Heart left ventricle (tissue), 16 donors: ENCODE results near the gene FOXA2. TPM values are rescaled to one million over a fixed set of nuclear protein-coding genes. Genes with fewer than 3 reads are reported as not detected.

Source experiments
- ATAC-seq, 4 donors: fragments of 200-7000 bp; cut with Tn5 transposase; one replicate each; pipeline ENCODE4 v1.9.1; 2020 to 2022; ENCODE audit warnings: moderate library complexity in 4 of 4, mild to moderate bottlenecking in 3 of 4, moderate number of reproducible peaks in 1 of 4
- DNase-seq, 5 donors: peaks; one replicate each; pipeline ENCODE4 v3.0.0-alpha.2; 2020
- H3K27ac ChIP-seq, 12 donors: fragments of 200-600 bp; sonication (generic) in 4 of 12; one replicate each; pipeline versions ENCODE4 v1.5.0 to v1.8.0; 2016 to 2022; ENCODE audit warnings: mild to moderate bottlenecking in 2 of 12
- H3K27me3 ChIP-seq, 9 donors: fragments of 200-600 bp; sonication (generic) in 2 of 9; one replicate each; pipeline versions ENCODE4 v1.5.1 to v1.8.0; 2016 to 2022; ENCODE audit warnings: mild to moderate bottlenecking in 3 of 9
- H3K36me3 ChIP-seq, 9 donors: fragments of 200-600 bp; sonication (generic) in 2 of 9; one replicate each; pipeline versions ENCODE4 v1.5.0 to v1.8.0; 2018 to 2022; ENCODE audit warnings: mild to moderate bottlenecking in 2 of 9
- H3K4me1 ChIP-seq, 12 donors: fragments of 200-600 bp; sonication (generic) in 4 of 12; one replicate each; pipeline versions ENCODE4 v1.5.0 to v1.8.0; 2016 to 2022; ENCODE audit warnings: mild to moderate bottlenecking in 3 of 12
- H3K4me3 ChIP-seq, 12 donors: fragments of 200-600 bp; sonication (generic) in 4 of 12; one replicate each; pipeline versions ENCODE4 v1.5.0 to v1.8.0; 2017 to 2022; ENCODE audit warnings: mild to moderate bottlenecking in 9 of 12, moderate library complexity in 4 of 12
- H3K9me3 ChIP-seq, 12 donors: fragments of 200-600 bp; sonication (generic) in 4 of 12; one replicate each; pipeline versions ENCODE4 v1.5.0 to v1.8.0; 2016 to 2022; ENCODE audit warnings: mild to moderate bottlenecking in 1 of 12
- POLR2A ChIP-seq, 2 donors: fragments of 450-650 bp; IDR thresholded peaks; one replicate each; pipeline ENCODE4 v1.6.1; 2017; ENCODE audit warnings: antibody characterized with exemption in 2 of 2, mild to moderate bottlenecking in 2 of 2, moderate library complexity in 2 of 2
- WGBS, 4 donors: extraction: QIAGEN DNeasy Blood & Tissue Kit in 2 of 4; methylation state at CpG; one replicate each; pipeline versions ENCODE4 v1.1.5 to v1.1.7; 2013 to 2018; 5-methylcytosine and 5-hydroxymethylcytosine counted together
- intact Hi-C, 10 donors: fragments of 100-400 bp; cut with DNase I; formaldehyde crosslinking; loops; one replicate each; pipeline versions ENCODE4 v1.11.1 to v1.14.2; 2022
- long read RNA-seq, 3 donors: library from polyadenylated mRNA; unstranded; transcript quantifications; one replicate each; pipeline ENCODE4 v2.0.0, GENCODE V29; 2020 to 2021
- polyA plus RNA-seq, 2 donors: library from polyadenylated mRNA; stranded (reverse); fragments of 200-250 nt; gene quantifications; one replicate each; pipeline ENCODE4 v1.2.3, GENCODE V29; 2013
- total RNA-seq, 9 donors: library from RNA; depleted of rRNA in 2 of 9; stranded (reverse); fragments of >200 nt in 2 of 9; fragmentation: NEBNext Ultra II Directional in 3 of 9; extraction: Animal tissue kit (Norgen Biotek cat#: 25700) in 3 of 9; gene quantifications; one replicate each; pipeline versions ENCODE4 v1.1.0 to v1.2.4, GENCODE V29; 2016 to 2023
- TF ChIP-seq, protein P1 (sequence below), 12 donors: fragments of 200-600 bp; sonication (generic) in 4 of 12; IDR thresholded peaks; one replicate each; pipeline versions ENCODE4 v1.5.0 to v1.8.0; 2018 to 2022; ENCODE audit warnings: antibody characterized with exemption in 12 of 12, mild to moderate bottlenecking in 5 of 12
- donor health status: ischemic (EF 13 %, LVEDD 7.1; RV severe dilation, severe dysfunction).
- donor health status: healthy with polysubstance abuse.
- donor health status: DM: no; HTN: yes; CAD: no.
- donor health status: DM: no; HTN: no; CAD: no.
- donor health status: ischemic (EF 25% LVEDD 6.9; RV normal size, moderate dysfunction).
- donor health status: ischemic (EF 25% LVEDD 5.7; RV mildly dilated, moderate dysfunction).
- donor health status: healthy.
- donor health status: DM: yes; HTN: yes; CAD: no.
- donor health status: ischemic (EF 35%, LVEDD 5.7; RV mildly dilated, moderate dysfunction).
- donor health status: nonischemic (EF 11% LVEDD 7.7; RV severe dilation, severe dysfunction).
- donor health status: DM: yes; HTN: yes; CAD: no.
- donor health status: PGD.
- donor health status: ischemic (EF 29% LVEDD 5.4; RV normal size, mild dysfunction).
- donor health status: nonischemic (EF 23%, LVEDD 6.1; RV moderate dilation, normal function).

The FOXA2 gene
- total RNA-seq (not detected), polyA plus RNA-seq (not detected)
- long read RNA-seq, donor 1: 0 reads
- long read RNA-seq, donor 2: 0 reads
- long read RNA-seq, donor 3: 0 reads

GRCh38 chr20:22584522-22584921, at the start of gene FOXA2:
TSS of gene FOXA2 (minus strand) at chr20:22584572. CDS start at chr20:22584278, 294 bp downstream.
- no peak within 1 kb of the TSS for H3K27ac ChIP-seq
- intact Hi-C loops: loop anchor here in 1 of 10 donors (10.0 kb wide), 1 partner anchor 240 kb away; no protein-coding TSS in a partner anchor
- H3K27me3 ChIP-seq: peaks cover 72 to 98% (median 88%) of the 10 kb centered on the region in 9 donors
- H3K36me3 ChIP-seq: no peaks in the 10 kb centered on the region
- no peak for TF ChIP-seq POLR2A (IDR thresholded peaks at IDR 0.05)
- TF ChIP-seq, protein P1, sequence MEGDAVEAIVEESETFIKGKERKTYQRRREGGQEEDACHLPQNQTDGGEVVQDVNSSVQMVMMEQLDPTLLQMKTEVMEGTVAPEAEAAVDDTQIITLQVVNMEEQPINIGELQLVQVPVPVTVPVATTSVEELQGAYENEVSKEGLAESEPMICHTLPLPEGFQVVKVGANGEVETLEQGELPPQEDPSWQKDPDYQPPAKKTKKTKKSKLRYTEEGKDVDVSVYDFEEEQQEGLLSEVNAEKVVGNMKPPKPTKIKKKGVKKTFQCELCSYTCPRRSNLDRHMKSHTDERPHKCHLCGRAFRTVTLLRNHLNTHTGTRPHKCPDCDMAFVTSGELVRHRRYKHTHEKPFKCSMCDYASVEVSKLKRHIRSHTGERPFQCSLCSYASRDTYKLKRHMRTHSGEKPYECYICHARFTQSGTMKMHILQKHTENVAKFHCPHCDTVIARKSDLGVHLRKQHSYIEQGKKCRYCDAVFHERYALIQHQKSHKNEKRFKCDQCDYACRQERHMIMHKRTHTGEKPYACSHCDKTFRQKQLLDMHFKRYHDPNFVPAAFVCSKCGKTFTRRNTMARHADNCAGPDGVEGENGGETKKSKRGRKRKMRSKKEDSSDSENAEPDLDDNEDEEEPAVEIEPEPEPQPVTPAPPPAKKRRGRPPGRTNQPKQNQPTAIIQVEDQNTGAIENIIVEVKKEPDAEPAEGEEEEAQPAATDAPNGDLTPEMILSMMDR (IDR thresholded peaks at IDR 0.05): no peak
- H3K4me1 ChIP-seq: peaks cover 0 to 45% (median 5%) of the 10 kb centered on the region in 12 donors
- peak within 1 kb of the TSS in 3 of 12 donors; percentile 7 to 24 (median 15) for H3K4me3 ChIP-seq
- ATAC-seq (peak in 2 of 4 donors; percentile 22 to 29), DNase-seq (no peak)
- WGBS, 4 donors: 1 to 3% (median 2%) methylated on average over 25 to 39 of the region's 42 CpGs
- no peaks in the 10 kb centered on the region for H3K9me3 ChIP-seq

- Histone ChIP-seq H3K4me3 (no peak overlapping the region), H3K27ac (no peak overlapping the region), H3K27me3 (peaks cover 0 to 19% (median 0%) of the 10 kb centered on the region in 9 donors), H3K4me1 (no peaks in the 10 kb centered on the region), H3K9me3 (no peaks in the 10 kb centered on the region), H3K36me3 (no peaks in the 10 kb centered on the region)
- no peak for TF ChIP-seq POLR2A (IDR thresholded peaks at IDR 0.05)
- TF ChIP-seq, protein P1 (IDR thresholded peaks at IDR 0.05): no peak
- ATAC-seq: no peak
- 36 to 41% (median 39%) methylated on average over 6 of the region's 6 CpGs for WGBS, 4 donors
- no peak for DNase-seq
- intact Hi-C loops: no loop called here
Observed at GRCh38 chr20:22630701-22631100, 46.3 kb upstream of the FOXA2 start.

GRCh38 chr20:22629927-22630326, 45.6 kb upstream of the FOXA2 start:
- no peak overlapping the region for H3K4me3 ChIP-seq
- TF ChIP-seq, protein P1 (IDR thresholded peaks at IDR 0.05): no peak
- no peak for TF ChIP-seq POLR2A (IDR thresholded peaks at IDR 0.05)
- no peak for ATAC-seq
- WGBS, 4 donors: 63 to 88% (median 77%) methylated on average over 2 of the region's 2 CpGs
- DNase-seq: no peak
- H3K27me3 ChIP-seq: peaks cover 0 to 19% (median 0%) of the 10 kb centered on the region in 9 donors
- H3K4me1 ChIP-seq: no peaks in the 10 kb centered on the region
- no peaks in the 10 kb centered on the region for H3K36me3 ChIP-seq
- no peak overlapping the region for H3K27ac ChIP-seq
- no peaks in the 10 kb centered on the region for H3K9me3 ChIP-seq
- intact Hi-C loops: no loop called here

- TF ChIP-seq, protein P1 (IDR thresholded peaks at IDR 0.05): no peak
- TF ChIP-seq POLR2A (IDR thresholded peaks at IDR 0.05): no peak
- Histone ChIP-seq H3K4me1 (no peaks in the 10 kb centered on the region), H3K9me3 (no peaks in the 10 kb centered on the region), H3K27me3 (peaks cover 0 to 17% (median 0%) of the 10 kb centered on the region in 9 donors), H3K27ac (no peak overlapping the region), H3K4me3 (no peak overlapping the region), H3K36me3 (no peaks in the 10 kb centered on the region)
- ATAC-seq (no peak), DNase-seq (no peak)
- 45 to 65% (median 50%) methylated on average over 3 of the region's 3 CpGs for WGBS, 4 donors
- intact Hi-C loops: no loop called here
Observed at GRCh38 chr20:22629447-22629846, 45.1 kb upstream of the FOXA2 start.
